ENCODE data around the gene PAPSS1. TPM values are rescaled to one million over a fixed set of nuclear protein-coding genes. Genes with fewer than 3 reads are reported as not detected.
"Not testable (repeated sequence)": the region's sequence is repeated elsewhere in the genome, so short reads cannot be mapped to it uniquely, and the experiment has no call there.

The PAPSS1 gene
- total RNA-seq, 6 experiments from 2014 or later, result 3.7 to 7.6 (median 6.8) TPM

GRCh38 chr4:107725281-107725859 lies 5.3 kb upstream of the PAPSS1 start:
- intact Hi-C loops (cut with DNase I), result no loop called here
- ATAC-seq (no peak), DNase-seq (no peak)
- Histone ChIP-seq H3K9me3 (no peaks in the 10 kb centered on the region), H3K36me3 (no peaks in the 10 kb centered on the region), H3K27me3 (no peaks in the 10 kb centered on the region), H3K27ac (no peak overlapping the region), H3K4me3 (no peak overlapping the region), H3K4me1 (peaks cover 0 to 5% (median 0%) of the 10 kb centered on the region in 4 donors)
- WGBS (ENCODE audit: insufficient coverage, low coverage, low lambda C conversion rate, missing lambda C conversion rate), result 100% methylated on average over 1 of the region's 3 CpGs
- TF ChIP-seq POLR2A (IDR thresholded peaks at IDR 0.05) (no peak), CTCF (IDR thresholded peaks at IDR 0.05) (no peak)

GRCh38 chr4:107723331-107723730 lies 3.3 kb upstream of the PAPSS1 start:
- H3K27me3 ChIP-seq; H3K27ac ChIP-seq; H3K9me3 ChIP-seq; H3K36me3 ChIP-seq; H3K4me1 ChIP-seq; DNase-seq; intact Hi-C loops (cut with DNase I); ATAC-seq; H3K4me3 ChIP-seq: not testable (repeated sequence)
- 85% methylated on average over 1 of the region's 1 CpG for WGBS (ENCODE audit: insufficient coverage, low coverage, low lambda C conversion rate, missing lambda C conversion rate)

- no peaks in the 10 kb centered on the region for H3K9me3 ChIP-seq
- no peaks in the 10 kb centered on the region for H3K27me3 ChIP-seq
- WGBS (ENCODE audit: insufficient coverage, low coverage, low lambda C conversion rate, missing lambda C conversion rate), result 59% methylated on average over 8 of the region's 9 CpGs
- ATAC-seq (no peak), DNase-seq (no peak)
- peaks cover 0 to 5% (median 0%) of the 10 kb centered on the region in 4 donors for H3K4me1 ChIP-seq
- H3K36me3 ChIP-seq, result no peaks in the 10 kb centered on the region
- H3K4me3 ChIP-seq, result peak overlapping the region in 1 of 3 donors; percentile 86
- intact Hi-C loops (cut with DNase I), result no loop called here
- TF ChIP-seq POLR2A (IDR thresholded peaks at IDR 0.05) (no peak), CTCF (IDR thresholded peaks at IDR 0.05) (no peak)
- no peak overlapping the region for H3K27ac ChIP-seq
These were observed 1.5 kb upstream of the PAPSS1 start for GRCh38 chr4:107721436-107722100.

GRCh38 chr4:107719207-107719921 lies 670 bp downstream of the PAPSS1 start:
- no peaks in the 10 kb centered on the region for H3K27me3 ChIP-seq
- 6% methylated on average over 14 of the region's 28 CpGs for WGBS (ENCODE audit: insufficient coverage, low coverage, low lambda C conversion rate, missing lambda C conversion rate)
- intact Hi-C loops (cut with DNase I), result no loop called here
- DNase-seq (no peak), ATAC-seq (no peak)
- H3K9me3 ChIP-seq, result no peaks in the 10 kb centered on the region
- peaks cover 0 to 5% (median 0%) of the 10 kb centered on the region in 4 donors for H3K4me1 ChIP-seq
- H3K4me3 ChIP-seq, result peak overlapping the region; percentile 74 to 86 (median 79)
- no peaks in the 10 kb centered on the region for H3K36me3 ChIP-seq
- TF ChIP-seq CTCF (IDR thresholded peaks at IDR 0.05), result no peak
- TF ChIP-seq POLR2A (IDR thresholded peaks at IDR 0.05), result no peak
- H3K27ac ChIP-seq, result peak overlapping the region in 2 of 3 donors; percentile 37 to 47

Data from right lobe of liver (tissue), 6 donors.